Hair follicle dermal papilla cell (primary cell): ENCODE data around the gene SLCO1B1. TPM values are rescaled to one million over a fixed set of nuclear protein-coding genes. Genes with fewer than 3 reads are reported as not detected.

ENCODE experiments used
- total RNA-seq: library from RNA; depleted of rRNA; stranded (reverse); fragments of >200 nt; gene quantifications from 2 replicates; pipeline ENCODE4 v1.2.3, GENCODE V29; 2012

SLCO1B1 gene, protein sequence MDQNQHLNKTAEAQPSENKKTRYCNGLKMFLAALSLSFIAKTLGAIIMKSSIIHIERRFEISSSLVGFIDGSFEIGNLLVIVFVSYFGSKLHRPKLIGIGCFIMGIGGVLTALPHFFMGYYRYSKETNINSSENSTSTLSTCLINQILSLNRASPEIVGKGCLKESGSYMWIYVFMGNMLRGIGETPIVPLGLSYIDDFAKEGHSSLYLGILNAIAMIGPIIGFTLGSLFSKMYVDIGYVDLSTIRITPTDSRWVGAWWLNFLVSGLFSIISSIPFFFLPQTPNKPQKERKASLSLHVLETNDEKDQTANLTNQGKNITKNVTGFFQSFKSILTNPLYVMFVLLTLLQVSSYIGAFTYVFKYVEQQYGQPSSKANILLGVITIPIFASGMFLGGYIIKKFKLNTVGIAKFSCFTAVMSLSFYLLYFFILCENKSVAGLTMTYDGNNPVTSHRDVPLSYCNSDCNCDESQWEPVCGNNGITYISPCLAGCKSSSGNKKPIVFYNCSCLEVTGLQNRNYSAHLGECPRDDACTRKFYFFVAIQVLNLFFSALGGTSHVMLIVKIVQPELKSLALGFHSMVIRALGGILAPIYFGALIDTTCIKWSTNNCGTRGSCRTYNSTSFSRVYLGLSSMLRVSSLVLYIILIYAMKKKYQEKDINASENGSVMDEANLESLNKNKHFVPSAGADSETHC
- total RNA-seq: not detected in 2 replicates

DNA sequence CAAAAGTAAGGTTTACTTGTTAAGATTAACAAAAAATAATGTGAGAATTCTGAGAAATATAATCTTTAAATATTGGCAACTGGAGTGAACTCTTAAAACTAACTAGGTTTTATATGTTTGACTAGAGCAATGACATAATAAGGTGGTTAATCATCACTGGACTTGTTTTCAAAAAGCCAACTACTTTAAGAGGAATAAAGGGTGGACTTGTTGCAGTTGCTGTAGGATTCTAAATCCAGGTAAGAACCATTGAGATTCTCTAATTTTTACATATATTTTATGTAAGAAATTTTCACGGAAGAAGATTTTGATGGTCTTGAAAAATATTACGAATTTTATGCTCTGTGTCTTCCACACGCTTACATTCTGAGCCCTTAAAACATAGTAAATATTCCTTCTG, at the start of gene SLCO1B1:
TSS of gene SLCO1B1 (plus strand) at position 197 of the 400 bp plus-strand sequence. CDS start 10,381 bp downstream, outside the sequence.

Other genes starting within 250 kb of the SLCO1B1 start
- not detected in 2 replicates for gene SLCO1A2, start 203.7 kb downstream of the SLCO1B1 start, total RNA-seq
- not detected in 2 replicates for gene IAPP, start 241.7 kb downstream of the SLCO1B1 start, total RNA-seq